Measurements from ENCODE around the gene LYZL4.

The LYZL4 gene

DNA sequence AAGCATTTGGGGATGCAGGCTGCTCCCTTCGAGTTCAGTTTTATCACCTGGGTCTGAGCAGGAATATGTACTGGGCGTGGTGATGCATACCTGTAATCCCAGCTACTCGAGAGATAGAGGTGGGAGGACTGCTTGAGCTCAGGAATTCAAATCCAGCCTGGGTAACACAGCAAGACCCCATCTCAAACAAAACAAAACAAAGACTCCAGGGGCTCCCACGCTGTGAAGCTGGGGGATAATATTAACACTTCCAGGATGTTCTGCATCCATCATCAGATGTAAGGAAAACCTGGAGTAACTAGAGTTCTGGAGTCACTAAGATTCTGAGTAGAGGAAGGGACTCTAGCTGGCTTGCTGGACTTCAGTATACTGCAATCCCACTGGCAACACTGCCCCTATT lies 40.6 kb downstream of the LYZL4 start:
- DNase-seq: no peak

DNA sequence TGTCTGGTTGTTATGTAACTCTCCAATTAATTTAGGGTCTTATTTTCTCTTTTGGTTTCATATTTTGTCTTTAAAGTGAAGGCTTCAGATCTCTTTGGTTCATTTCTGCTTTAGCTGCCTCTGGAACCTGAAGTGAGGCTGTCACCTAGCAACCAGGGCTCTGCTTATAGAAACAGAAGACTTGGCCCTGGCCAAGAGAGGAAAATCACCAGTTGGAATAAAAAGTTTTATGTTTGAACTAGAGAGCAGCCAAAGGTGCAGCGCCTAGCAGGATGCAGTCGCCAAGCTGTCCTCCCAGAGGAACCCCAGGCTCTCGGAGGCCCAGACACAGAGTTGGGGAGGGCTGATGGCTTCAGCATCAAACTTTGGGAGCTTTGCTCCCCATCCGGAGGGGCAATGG lies 41.1 kb downstream of the LYZL4 start:
- peak; percentile 49 for DNase-seq

DNA sequence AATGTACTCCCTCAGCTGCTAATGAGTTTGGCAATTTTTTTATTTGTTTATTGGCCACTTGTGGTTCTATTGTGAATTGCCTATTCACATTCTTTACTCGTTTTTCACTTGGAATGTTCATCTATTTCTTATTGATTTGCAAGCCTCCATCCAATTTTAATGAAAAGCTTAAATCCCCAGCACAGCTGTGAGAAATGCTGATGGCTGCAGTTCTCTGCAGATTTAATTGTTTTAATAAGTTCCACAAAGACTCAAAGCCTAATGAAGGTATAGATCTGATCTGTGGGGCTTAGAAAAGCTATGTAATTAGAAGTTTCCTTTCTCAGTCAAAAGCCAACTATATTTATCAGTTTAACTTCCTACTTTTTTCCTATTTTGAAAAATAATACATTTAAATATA lies 41.5 kb downstream of the LYZL4 start:
- DNase-seq: no peak

DNA sequence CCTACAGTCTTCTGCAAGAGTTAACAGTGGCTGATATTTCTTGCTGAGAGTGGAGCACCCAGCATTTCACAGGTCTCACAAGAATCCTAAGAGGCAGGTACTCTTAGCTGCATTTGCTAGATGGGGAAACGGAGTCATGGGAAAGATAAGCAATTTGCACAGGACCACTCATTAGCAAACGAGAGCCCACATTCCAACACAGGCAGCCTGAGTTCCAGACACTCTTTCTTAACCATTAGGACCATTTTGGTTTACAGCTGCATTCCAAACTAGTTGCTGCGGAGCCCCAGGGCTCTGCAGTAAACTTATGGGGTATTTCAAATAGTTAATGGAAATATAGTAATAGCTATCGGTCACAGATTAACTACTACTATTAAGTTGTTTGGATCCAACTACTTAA lies 42.5 kb downstream of the LYZL4 start:
- no peak for DNase-seq

DNA sequence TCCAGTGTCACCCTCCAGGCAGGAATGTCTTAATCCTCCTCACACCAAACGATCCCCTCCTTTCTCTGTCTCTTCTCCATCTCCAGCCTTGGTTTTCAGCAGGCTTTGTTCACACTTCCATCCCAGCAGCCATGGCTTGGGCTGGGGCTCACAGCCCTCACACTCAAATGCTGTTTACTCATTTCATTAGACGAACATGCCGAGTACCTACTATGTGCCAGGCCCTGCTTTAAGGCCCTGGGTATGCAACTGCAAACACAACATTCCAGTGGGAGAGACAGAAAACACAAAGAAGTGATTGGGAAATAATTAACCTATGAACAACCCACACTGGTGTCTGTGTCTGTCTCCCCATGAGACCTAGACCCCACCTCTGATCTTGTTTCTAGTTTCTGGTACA lies 43.9 kb downstream of the LYZL4 start:
- DNase-seq: no peak

DNA sequence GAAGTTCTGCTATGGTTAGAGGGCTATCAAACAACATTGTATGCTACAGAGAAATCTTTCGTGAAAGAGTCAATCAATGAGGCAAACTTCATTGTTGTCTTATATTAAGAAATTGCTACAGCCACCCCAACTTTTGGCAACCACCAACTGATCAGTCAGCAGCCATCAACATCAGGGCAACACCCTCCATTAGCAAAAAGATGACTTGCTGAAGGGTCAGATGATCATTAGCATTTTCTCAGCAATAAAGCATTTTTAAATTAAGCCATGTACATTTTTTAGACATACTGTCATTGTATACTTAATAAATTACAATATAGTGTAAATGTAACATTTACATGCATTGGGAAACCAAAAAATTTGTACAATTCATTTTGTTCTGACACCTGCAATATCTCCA lies 53.1 kb downstream of the LYZL4 start:
- DNase-seq: no peak

DNA sequence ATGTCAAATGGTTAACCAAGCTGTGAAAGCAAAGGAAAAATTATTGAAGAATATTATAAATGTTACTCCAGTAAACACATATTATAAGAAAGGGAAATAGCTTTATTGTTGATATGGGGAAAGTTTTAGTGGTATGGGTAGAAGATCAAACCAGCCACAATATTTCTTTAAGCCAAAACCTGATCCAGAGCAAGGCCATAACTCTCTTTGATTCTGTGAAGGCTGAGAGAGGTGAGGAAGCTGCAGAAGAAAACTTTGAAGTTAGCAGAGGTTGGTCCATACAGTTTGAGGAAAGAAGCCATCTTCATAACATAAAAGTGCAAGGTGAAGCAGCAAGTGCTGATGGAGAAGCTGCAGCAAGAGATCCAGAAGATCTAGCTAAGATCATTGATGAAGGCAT lies 54.8 kb downstream of the LYZL4 start:
- DNase-seq: no peak

DNA sequence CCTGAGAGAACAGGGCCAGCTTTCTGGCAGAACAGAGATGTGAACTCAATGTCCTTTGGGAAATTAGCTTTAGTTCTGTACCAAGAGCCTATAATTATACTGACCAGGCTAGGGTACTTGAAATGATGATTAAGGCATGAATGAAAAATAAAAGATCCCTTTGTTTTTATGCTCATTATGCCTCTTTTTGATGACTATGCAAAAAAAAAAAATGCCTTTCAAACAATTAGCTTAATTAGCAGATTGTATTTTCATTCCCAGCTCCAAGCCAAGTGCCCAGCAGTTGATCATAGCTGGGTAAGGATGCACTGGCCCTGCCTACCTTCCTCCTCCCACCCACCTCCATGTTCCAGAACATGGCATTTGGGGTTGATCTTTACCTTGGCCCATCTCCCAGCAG lies 56.8 kb downstream of the LYZL4 start:
- no peak for DNase-seq

DNA sequence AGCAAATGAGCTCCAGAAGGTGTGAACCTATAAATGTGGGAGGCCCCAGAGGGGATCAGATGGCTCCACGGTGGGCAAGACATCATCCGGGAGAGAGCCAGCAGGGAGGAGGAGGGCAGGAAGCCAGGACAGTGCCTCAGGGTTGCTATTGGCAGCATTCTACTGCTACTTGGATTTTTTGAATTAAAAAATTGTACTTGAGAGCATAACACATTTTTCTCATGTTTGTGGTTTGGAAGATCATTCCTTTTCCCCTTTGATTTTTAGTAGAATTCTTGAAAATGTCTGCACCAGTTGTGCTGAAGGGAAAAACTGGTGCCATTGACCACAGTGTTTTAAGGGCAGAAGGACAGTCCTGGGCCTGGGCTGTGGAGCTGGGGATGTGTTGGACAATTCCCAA lies 59.2 kb downstream of the LYZL4 start:
- no peak for DNase-seq

DNA sequence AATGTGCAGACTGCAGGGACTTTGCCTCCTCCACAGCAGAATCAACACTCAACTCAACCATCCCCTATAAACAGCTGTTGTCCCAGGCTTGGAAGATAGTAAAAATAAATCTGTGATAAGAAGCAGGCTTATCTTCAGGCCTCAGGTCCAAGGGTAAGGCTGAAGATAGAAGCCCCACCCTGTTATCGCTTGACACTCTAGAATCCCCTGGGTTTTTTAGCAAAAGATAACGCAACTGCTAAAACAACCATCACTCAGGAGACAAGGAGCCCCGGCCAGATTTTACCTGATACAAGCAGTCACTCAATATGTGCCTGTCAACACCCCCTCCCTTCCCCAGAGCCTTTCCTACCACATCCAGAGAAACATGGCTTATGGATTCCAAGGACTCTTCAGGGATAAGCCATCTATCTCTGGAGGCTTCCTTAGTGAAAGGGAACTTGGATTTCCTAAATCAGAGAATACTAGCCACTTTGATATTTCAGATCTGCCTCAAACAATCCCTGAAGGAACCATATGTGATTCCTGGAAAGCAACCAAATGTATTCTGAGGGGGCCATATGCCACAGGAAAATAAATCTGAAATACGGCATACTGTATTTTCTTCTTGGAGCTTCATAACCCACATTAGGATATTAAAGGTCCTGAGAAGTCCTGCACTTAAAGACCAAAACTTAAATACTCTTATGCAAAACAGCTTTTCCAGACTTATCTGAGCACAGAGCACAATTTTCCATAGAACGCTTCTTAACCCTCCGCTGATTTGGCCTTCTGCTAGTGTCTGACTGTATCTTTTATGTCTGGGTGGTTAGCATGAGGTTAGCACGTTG lies 60.4 kb downstream of the LYZL4 start:
- no peak for DNase-seq

DNA sequence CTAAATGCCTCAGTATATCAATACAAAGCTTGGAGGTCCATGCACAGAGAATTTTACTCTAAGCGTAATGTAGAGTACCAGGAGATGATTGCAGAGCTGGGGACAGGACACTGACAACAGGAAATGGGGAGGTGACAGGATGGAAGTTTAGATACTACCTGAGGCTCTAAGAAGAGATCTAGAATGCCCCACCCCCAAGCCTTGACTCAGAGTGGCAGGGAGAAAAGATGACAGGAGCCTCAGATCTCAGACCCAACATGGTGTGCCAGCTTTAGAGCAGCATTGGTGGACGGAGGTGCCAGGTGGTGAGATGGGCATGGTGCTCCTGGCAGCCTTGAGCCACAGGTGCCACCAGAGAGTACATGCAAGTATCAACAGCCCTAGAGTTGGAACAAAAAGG lies 62.5 kb downstream of the LYZL4 start:
- DNase-seq: no peak

Data from NCI-H345 (cell line).